Activated CD4-positive, alpha-beta T cell treated with anti-CD3 and anti-CD28 coated beads, Interleukin-2, amount 10 ng/mL, durations not matched to agents 24 days and 14 days (primary cell): ENCODE data around the gene STEAP4. TPM values are rescaled to one million over a fixed set of nuclear protein-coding genes. Genes with fewer than 3 reads are reported as not detected.

Experiments used
- DNase-seq: peaks from one replicate; pipeline ENCODE4 v3.0.0; 2022
- H3K27ac Mint-ChIP-seq: one replicate; pipeline ENCODE4 v1.8.0; 2022; ENCODE audit warnings: mild to moderate bottlenecking, mixed read lengths
- H3K27me3 Mint-ChIP-seq: one replicate; pipeline ENCODE4 v1.8.0; 2022; ENCODE audit warnings: mixed read lengths
- H3K36me3 Mint-ChIP-seq: one replicate; pipeline ENCODE4 v1.8.0; 2022; ENCODE audit warnings: low read depth, mild to moderate bottlenecking, mixed read lengths
- H3K4me1 Mint-ChIP-seq: one replicate; pipeline ENCODE4 v1.8.0; 2021; ENCODE audit warnings: mixed read lengths
- H3K4me3 Mint-ChIP-seq: one replicate; pipeline ENCODE4 v1.8.0; 2022; ENCODE audit warnings: mild to moderate bottlenecking, moderate library complexity, mixed read lengths
- H3K9me3 Mint-ChIP-seq: one replicate; pipeline ENCODE4 v1.8.0; 2021; ENCODE audit warnings: mixed read lengths
- intact Hi-C: fragments of 100-400 bp; cut with micrococcal nuclease; formaldehyde crosslinking; loops from one replicate; pipeline ENCODE4 v1.15.1; 2023
- total RNA-seq: library from RNA; stranded (reverse); gene quantifications from 2 replicates; pipeline ENCODE4 v1.2.3, GENCODE V29; 2022

STEAP4 gene
- 0.52 and 0.58 TPM in 2 replicates for total RNA-seq

- Mint-ChIP-seq H3K4me1 (peaks cover 5% of the 10 kb centered on the region), H3K27me3 (peaks cover 28% of the 10 kb centered on the region), H3K27ac (no peak within 1 kb of the TSS), H3K36me3 (no peaks in the 10 kb centered on the region), H3K9me3 (no peaks in the 10 kb centered on the region), H3K4me3 (peak within 1 kb of the TSS; percentile 55)
- peak; percentile 58 for DNase-seq
- intact Hi-C loops: no loop called here
These were observed at the start of gene STEAP4 for GRCh38 chr7:88306590-88307048. STEAP4 (minus strand) TSS chr7:88306894; CDS start chr7:88284269, 22,625 bp downstream.

GRCh38 chr7:88355011-88355410 is 48.3 kb upstream of the STEAP4 start:
- intact Hi-C loops: no loop called here
- Mint-ChIP-seq H3K27ac (no peak overlapping the region), H3K4me3 (no peak overlapping the region), H3K9me3 (no peaks in the 10 kb centered on the region), H3K4me1 (peaks cover 2% of the 10 kb centered on the region), H3K27me3 (peaks cover 12% of the 10 kb centered on the region), H3K36me3 (no peaks in the 10 kb centered on the region)
- no peak for DNase-seq

- intact Hi-C loops: no loop called here
- Mint-ChIP-seq H3K36me3 (no peaks in the 10 kb centered on the region), H3K4me1 (no peaks in the 10 kb centered on the region), H3K27me3 (peaks cover 22% of the 10 kb centered on the region), H3K9me3 (no peaks in the 10 kb centered on the region), H3K4me3 (no peak overlapping the region), H3K27ac (no peak overlapping the region)
- DNase-seq: no peak
These were observed 43.4 kb upstream of the STEAP4 start for GRCh38 chr7:88350118-88350517.

- no peaks in the 10 kb centered on the region for H3K36me3 Mint-ChIP-seq
- peaks cover 19% of the 10 kb centered on the region for H3K27me3 Mint-ChIP-seq
- H3K4me1 Mint-ChIP-seq: no peaks in the 10 kb centered on the region
- DNase-seq: no peak
- intact Hi-C loops: no loop called here
- H3K27ac Mint-ChIP-seq: no peak overlapping the region
- H3K4me3 Mint-ChIP-seq: no peak overlapping the region
- H3K9me3 Mint-ChIP-seq: no peaks in the 10 kb centered on the region
These were observed 40.8 kb upstream of the STEAP4 start for GRCh38 chr7:88347517-88347916.

GRCh38 chr7:88347090-88347489 is 40.4 kb upstream of the STEAP4 start:
- no peak for DNase-seq
- H3K9me3 Mint-ChIP-seq: no peaks in the 10 kb centered on the region
- H3K27me3 Mint-ChIP-seq: peaks cover 19% of the 10 kb centered on the region
- no peak overlapping the region for H3K27ac Mint-ChIP-seq
- intact Hi-C loops: no loop called here
- no peak overlapping the region for H3K4me3 Mint-ChIP-seq
- H3K4me1 Mint-ChIP-seq: no peaks in the 10 kb centered on the region
- H3K36me3 Mint-ChIP-seq: no peaks in the 10 kb centered on the region

- Mint-ChIP-seq H3K36me3 (no peaks in the 10 kb centered on the region), H3K27ac (no peak overlapping the region), H3K4me3 (no peak overlapping the region), H3K27me3 (peaks cover 15% of the 10 kb centered on the region), H3K4me1 (no peaks in the 10 kb centered on the region), H3K9me3 (no peaks in the 10 kb centered on the region)
- intact Hi-C loops: no loop called here
- DNase-seq: no peak
These were observed 39.7 kb upstream of the STEAP4 start for GRCh38 chr7:88346357-88346756.

GRCh38 chr7:88344956-88345832 is 38.5 kb upstream of the STEAP4 start:
- H3K4me3 Mint-ChIP-seq: no peak overlapping the region
- peak; percentile 57 for DNase-seq
- intact Hi-C loops: no loop called here

GRCh38 chr7:88344271-88344670 is 37.6 kb upstream of the STEAP4 start:
- H3K4me1 Mint-ChIP-seq: no peaks in the 10 kb centered on the region
- no peak overlapping the region for H3K4me3 Mint-ChIP-seq
- H3K36me3 Mint-ChIP-seq: no peaks in the 10 kb centered on the region
- H3K27ac Mint-ChIP-seq: no peak overlapping the region
- H3K9me3 Mint-ChIP-seq: no peaks in the 10 kb centered on the region
- no peak for DNase-seq
- intact Hi-C loops: no loop called here
- peaks cover 16% of the 10 kb centered on the region for H3K27me3 Mint-ChIP-seq

More at GRCh38 chr7:88344956-88345832, 38.5 kb upstream of the STEAP4 start:
- H3K27ac Mint-ChIP-seq: no peak overlapping the region
- no peaks in the 10 kb centered on the region for H3K36me3 Mint-ChIP-seq
- H3K4me1 Mint-ChIP-seq: no peaks in the 10 kb centered on the region
- H3K9me3 Mint-ChIP-seq: no peaks in the 10 kb centered on the region
- H3K27me3 Mint-ChIP-seq: peaks cover 16% of the 10 kb centered on the region

- no peak for DNase-seq
- H3K4me1 Mint-ChIP-seq: no peaks in the 10 kb centered on the region
- no peak overlapping the region for H3K27ac Mint-ChIP-seq
- H3K9me3 Mint-ChIP-seq: no peaks in the 10 kb centered on the region
- intact Hi-C loops: loop anchor here (10.0 kb wide), 1 partner anchor 1285 kb away; no protein-coding TSS in a partner anchor
- peaks cover 1% of the 10 kb centered on the region for H3K27me3 Mint-ChIP-seq
- H3K36me3 Mint-ChIP-seq: no peaks in the 10 kb centered on the region
- no peak overlapping the region for H3K4me3 Mint-ChIP-seq
These were observed 32.7 kb upstream of the STEAP4 start for GRCh38 chr7:88339195-88339922.

GRCh38 chr7:88338503-88338902 is 31.8 kb upstream of the STEAP4 start:
- Mint-ChIP-seq H3K36me3 (no peaks in the 10 kb centered on the region), H3K4me3 (no peak overlapping the region), H3K27ac (peak overlapping the region; percentile 51), H3K4me1 (no peaks in the 10 kb centered on the region), H3K27me3 (peaks cover 1% of the 10 kb centered on the region), H3K9me3 (no peaks in the 10 kb centered on the region)
- DNase-seq: no peak
- intact Hi-C loops: loop anchor here (10.0 kb wide), 1 partner anchor 1286 kb away; no protein-coding TSS in a partner anchor

GRCh38 chr7:88337572-88337971 is 30.9 kb upstream of the STEAP4 start:
- Mint-ChIP-seq H3K36me3 (no peaks in the 10 kb centered on the region), H3K9me3 (no peaks in the 10 kb centered on the region), H3K4me3 (no peak overlapping the region), H3K27me3 (peaks cover 1% of the 10 kb centered on the region), H3K4me1 (no peaks in the 10 kb centered on the region), H3K27ac (no peak overlapping the region)
- intact Hi-C loops: loop anchor here (10.0 kb wide), 1 partner anchor 1287 kb away; no protein-coding TSS in a partner anchor
- DNase-seq: no peak

GRCh38 chr7:88331322-88331721 is 24.6 kb upstream of the STEAP4 start:
- no peaks in the 10 kb centered on the region for H3K36me3 Mint-ChIP-seq
- H3K4me1 Mint-ChIP-seq: peaks cover 1% of the 10 kb centered on the region
- no peak overlapping the region for H3K4me3 Mint-ChIP-seq
- intact Hi-C loops: loop anchor here (10.0 kb wide), 1 partner anchor 1293 kb away; no protein-coding TSS in a partner anchor
- DNase-seq: no peak
- H3K27me3 Mint-ChIP-seq: no peaks in the 10 kb centered on the region
- H3K27ac Mint-ChIP-seq: no peak overlapping the region
- H3K9me3 Mint-ChIP-seq: no peaks in the 10 kb centered on the region

- DNase-seq: no peak
- H3K4me3 Mint-ChIP-seq: no peak overlapping the region
- no peaks in the 10 kb centered on the region for H3K9me3 Mint-ChIP-seq
- H3K4me1 Mint-ChIP-seq: peaks cover 1% of the 10 kb centered on the region
- no peaks in the 10 kb centered on the region for H3K36me3 Mint-ChIP-seq
- intact Hi-C loops: loop anchor here (10.0 kb wide), 1 partner anchor 1295 kb away; no protein-coding TSS in a partner anchor
- H3K27me3 Mint-ChIP-seq: no peaks in the 10 kb centered on the region
- H3K27ac Mint-ChIP-seq: no peak overlapping the region
These were observed 23.1 kb upstream of the STEAP4 start for GRCh38 chr7:88329532-88330463.
